GM21576 (cell line): ENCODE results near the gene GET4.
A peak's percentile ranks its signal among the peaks of the same experiment; 100 is the strongest.
"Not testable (repeated sequence)": the region's sequence is repeated elsewhere in the genome, so short reads cannot be mapped to it uniquely, and the experiment has no call there.

Experiments
- ATAC-seq: cut with Tn5 transposase; IDR thresholded peaks from one replicate; pipeline ENCODE4 v1.9.1; 2021; ENCODE audit warnings: mild to moderate bottlenecking, moderate library complexity; ENCODE audit not compliant: unreplicated experiment

Gene GET4

GRCh38 chr7:911791-912480 lies 35.6 kb downstream of the GET4 start:
- no peak for ATAC-seq

DNA sequence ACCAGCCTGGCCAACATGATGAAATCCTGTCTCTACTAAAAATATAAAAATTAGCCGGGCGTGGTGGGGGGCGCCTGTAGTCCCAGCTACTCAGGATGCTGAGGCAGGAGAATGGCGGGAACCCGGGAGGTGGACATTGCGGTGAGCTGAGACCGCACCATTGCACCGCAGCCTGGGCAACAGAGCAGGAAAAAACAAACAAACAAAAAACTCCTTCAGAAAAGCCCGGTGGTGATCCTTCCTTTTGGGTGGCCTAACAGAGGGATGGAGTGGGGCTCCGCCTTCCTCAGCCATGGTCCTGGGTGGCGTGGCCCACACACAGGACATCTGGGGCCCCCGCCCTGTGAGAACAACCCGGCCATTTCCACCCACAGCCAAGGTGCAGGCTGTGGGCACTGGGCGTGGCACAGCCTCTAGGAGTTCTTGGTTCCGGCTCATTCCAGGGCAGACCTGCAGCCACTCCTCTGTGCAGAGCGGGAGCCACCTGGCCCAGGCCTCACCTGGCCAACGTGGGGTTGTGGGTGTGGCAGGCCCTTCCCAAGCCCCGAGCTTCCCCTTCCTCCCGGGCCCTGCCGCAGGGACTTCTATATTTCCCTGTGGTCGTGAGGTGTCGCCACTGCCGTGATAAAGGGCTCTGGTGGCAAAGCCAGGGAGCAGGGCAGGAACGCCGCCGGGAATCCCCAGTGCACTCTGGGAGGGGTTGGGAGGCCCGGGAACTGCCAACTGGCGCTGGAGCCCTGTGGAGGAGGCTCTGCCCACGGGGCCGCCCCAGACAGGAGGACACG lies 37.6 kb downstream of the GET4 start:
- no peak for ATAC-seq

GRCh38 chr7:914521-915194 lies 38.3 kb downstream of the GET4 start:
- ATAC-seq = no peak

GRCh38 chr7:915291-916218 lies 39.2 kb downstream of the GET4 start:
- ATAC-seq = no peak

GRCh38 chr7:916291-916941 lies 40.1 kb downstream of the GET4 start:
- ATAC-seq = no peak

GRCh38 chr7:917255-918117 lies 41.1 kb downstream of the GET4 start:
- ATAC-seq = no peak

- no peak for ATAC-seq
These were observed 41.7 kb downstream of the GET4 start for GRCh38 chr7:918118-918425.

DNA sequence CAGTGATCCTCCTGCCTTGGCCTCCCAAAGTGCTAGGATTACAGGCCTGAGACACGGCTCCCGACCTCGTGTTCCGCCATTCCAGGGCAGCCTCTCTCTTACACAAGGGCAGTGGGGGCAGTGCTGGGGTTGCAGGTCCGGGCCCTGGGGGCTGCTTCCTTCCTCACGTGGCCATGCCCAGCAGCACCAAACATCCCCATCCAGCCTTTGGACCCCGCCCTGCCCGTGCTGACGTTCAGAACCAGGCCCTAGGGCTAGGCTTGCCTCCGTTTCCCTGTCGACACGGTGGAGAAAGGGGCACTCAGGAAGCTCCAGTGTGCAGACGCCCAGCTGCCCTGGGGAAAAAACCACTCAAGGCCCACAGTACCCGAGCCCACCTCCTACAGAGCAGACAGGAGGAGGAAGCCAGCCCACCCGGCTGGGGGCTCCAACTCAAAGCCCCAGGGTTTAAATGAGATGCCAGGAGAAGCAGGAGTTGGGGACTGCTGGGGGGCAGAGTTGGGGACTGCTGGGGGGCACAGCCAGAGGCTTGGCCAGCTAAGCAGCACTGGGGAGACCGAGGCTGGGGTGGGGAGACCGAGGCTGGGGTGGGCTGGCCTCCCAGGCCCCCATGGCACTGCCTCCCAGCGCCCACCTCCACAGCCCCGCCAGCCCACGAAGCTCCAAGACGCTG lies 42.2 kb downstream of the GET4 start:
- ATAC-seq = no peak

DNA sequence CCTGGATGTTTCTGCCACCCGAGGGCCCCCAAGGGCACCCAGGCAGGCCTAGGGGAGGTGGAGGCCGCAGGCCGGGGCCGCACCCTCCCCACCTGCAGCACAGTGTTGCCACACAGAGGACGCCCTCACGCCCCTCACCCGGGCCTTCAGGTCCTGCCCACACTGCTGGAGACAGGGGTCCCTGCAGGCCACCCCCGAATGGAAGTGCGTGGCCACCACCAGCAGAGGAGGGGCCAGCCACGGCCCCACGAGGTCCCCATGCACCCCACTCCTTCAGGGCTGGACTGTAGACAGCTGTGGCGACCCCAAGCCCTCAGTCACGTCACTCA lies 42.7 kb downstream of the GET4 start:
- no peak for ATAC-seq

GRCh38 chr7:919924-920341 lies 43.6 kb downstream of the GET4 start:
- ATAC-seq = no peak

GRCh38 chr7:920351-921070 lies 44.2 kb downstream of the GET4 start:
- ATAC-seq = no peak

DNA sequence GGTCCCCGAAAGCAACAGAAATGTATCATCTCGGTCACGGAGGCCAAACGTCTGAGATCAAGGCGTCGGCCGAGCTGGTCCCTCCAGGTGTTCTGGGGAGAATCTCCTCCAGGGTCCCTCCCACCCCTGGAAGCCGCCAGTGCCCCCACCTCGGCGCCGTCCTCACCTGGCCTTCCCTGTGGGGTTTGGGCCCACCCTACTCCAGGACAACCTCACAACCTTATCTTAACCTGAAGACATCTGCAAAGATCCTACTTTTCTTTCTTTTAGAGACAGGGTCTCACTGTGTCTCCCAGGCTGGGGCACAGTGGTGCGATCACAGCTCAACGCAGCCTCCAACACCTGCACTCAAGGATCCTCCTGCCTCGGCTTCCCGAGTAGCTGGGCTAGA lies 44.7 kb downstream of the GET4 start:
- no peak for ATAC-seq

GRCh38 chr7:921581-922333 lies 45.4 kb downstream of the GET4 start:
- no peak for ATAC-seq

DNA sequence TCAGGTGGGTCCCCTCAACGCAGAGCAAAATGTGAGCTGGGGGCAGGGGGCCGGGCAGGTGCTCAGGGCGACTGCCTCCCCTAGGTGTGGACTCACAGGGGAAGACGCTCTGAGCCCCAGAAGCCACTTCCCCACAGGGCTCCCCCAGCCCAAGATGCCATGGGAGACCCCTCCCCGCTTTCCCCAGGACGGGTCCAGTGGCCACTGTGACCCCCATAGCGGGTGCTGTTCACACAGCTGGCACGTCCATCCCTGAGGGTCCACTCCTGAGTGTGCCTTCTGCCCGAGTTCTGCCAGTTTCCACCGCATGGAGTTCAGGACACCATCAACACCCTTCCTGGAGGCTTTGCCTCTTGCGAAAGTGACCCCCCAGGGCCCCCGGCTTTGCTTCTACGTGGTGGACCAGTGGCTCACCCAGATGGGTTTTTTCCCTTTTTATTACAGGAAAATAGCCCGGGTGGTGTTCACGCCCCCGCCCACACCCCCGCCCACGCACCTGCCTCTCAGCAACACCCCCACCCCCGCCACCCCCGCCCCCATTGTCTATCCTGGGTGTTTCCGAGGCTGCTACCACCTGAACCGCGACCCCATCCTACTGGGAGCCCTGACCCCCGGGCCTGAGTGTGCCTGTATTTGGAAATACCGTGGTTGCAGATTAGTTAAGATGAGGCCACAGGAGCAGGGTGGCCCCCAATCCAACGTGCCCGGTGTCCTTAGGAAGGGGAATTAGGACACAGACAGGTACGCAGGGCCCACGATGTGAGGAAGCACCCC lies 46.2 kb downstream of the GET4 start:
- no peak for ATAC-seq

- peak; percentile 74 for ATAC-seq
These were observed 47.0 kb downstream of the GET4 start for GRCh38 chr7:923108-924041.

DNA sequence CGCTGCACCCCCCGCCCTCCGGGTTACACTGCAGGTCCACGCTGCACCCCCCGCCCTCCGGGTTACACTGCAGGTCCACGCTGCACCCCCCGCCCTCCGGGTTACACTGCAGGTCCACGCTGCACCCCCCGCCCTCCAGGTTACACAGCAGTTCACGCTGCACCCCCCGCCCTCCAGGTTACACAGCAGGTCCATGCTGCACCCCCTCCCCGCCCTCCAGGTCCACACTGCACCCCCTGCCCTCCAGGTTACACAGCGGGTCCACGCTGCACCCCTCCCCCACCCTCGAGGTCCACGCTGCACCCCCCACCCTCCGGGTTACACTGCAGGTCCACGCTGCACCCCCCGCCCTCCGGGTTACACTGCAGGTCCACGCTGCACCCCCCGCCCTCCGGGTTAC lies 47.7 kb downstream of the GET4 start:
- ATAC-seq = not testable (repeated sequence)
